Hepatocyte (in vitro differentiated cells): ENCODE results near the gene EPDR1. TPM values are rescaled to one million over a fixed set of nuclear protein-coding genes. Genes with fewer than 3 reads are reported as not detected.
A peak's percentile ranks its signal among the peaks of the same experiment; 100 is the strongest.

Experiments used
- DNase-seq: peaks from one replicate; pipeline ENCODE4 v3.0.0-alpha.2; 2016; ENCODE audit warnings: low spot score
- H2AFZ ChIP-seq: fragments of 200-600 bp; sonication (generic); 2 replicates; pipeline ENCODE4 v1.6.0; 2016; ENCODE audit warnings: antibody characterized with exemption, mild to moderate bottlenecking
- H3K27ac ChIP-seq: fragments of 200-600 bp; sonication (generic); 2 replicates; pipeline ENCODE4 v1.5.1; 2016; ENCODE audit warnings: mild to moderate bottlenecking
- H3K27me3 ChIP-seq: fragments of 200-600 bp; sonication (generic); 2 replicates; pipeline ENCODE4 v1.6.1; 2016
- H3K36me3 ChIP-seq: fragments of 200-600 bp; sonication (generic); replicated peaks from 2 replicates; pipeline ENCODE4 v1.5.1; 2016; ENCODE audit warnings: low read depth; ENCODE audit not compliant: insufficient read depth
- H3K4me1 ChIP-seq: fragments of 200-600 bp; sonication (generic); 2 replicates; pipeline ENCODE4 v1.5.1; 2016; ENCODE audit warnings: mild to moderate bottlenecking, moderate library complexity; ENCODE audit not compliant: insufficient read depth
- H3K4me2 ChIP-seq: fragments of 200-600 bp; sonication (generic); 2 replicates; pipeline ENCODE4 v1.6.0; 2016
- H3K4me3 ChIP-seq: fragments of 200-600 bp; sonication (generic); 2 replicates; pipeline ENCODE4 v1.5.1; 2016; ENCODE audit warnings: mild to moderate bottlenecking
- H3K79me2 ChIP-seq: fragments of 200-600 bp; sonication (generic); 2 replicates; pipeline ENCODE4 v1.6.0; 2017; ENCODE audit warnings: mild to moderate bottlenecking
- H3K9me2 ChIP-seq: fragments of 200-600 bp; sonication (generic); replicated peaks from 2 replicates; pipeline ENCODE4 v1.6.0; 2017; ENCODE audit warnings: mild to moderate bottlenecking; ENCODE audit not compliant: insufficient read depth
- H3K9me3 ChIP-seq: fragments of 200-600 bp; sonication (generic); 2 replicates; pipeline ENCODE4 v1.5.1; 2016; ENCODE audit warnings: low read depth, mild to moderate bottlenecking
- H4K20me1 ChIP-seq: fragments of 200-600 bp; sonication (generic); 2 replicates; pipeline ENCODE4 v1.6.0; 2016; ENCODE audit warnings: mild to moderate bottlenecking; ENCODE audit not compliant: insufficient read depth, poor library complexity, severe bottlenecking
- EZH2 ChIP-seq: fragments of 200-600 bp; sonication (generic); IDR thresholded peaks from 2 replicates; pipeline ENCODE4 v1.6.1; 2016; ENCODE audit warnings: antibody characterized with exemption, mild to moderate bottlenecking, borderline replicate concordance
- EZH2phosphoT487 ChIP-seq: fragments of 200-600 bp; sonication (generic); IDR thresholded peaks from one replicate; pipeline ENCODE4 v1.6.1; 2018; ENCODE audit warnings: antibody characterized with exemption, mild to moderate bottlenecking, low read depth, moderate library complexity; ENCODE audit not compliant: unreplicated experiment, severe bottlenecking
- WGBS: methylation state at CpG from one replicate; pipeline ENCODE4 v1.1.6; 2016; ENCODE audit warnings: low lambda C conversion rate; ENCODE audit errors: missing lambda C conversion rate; 5-methylcytosine and 5-hydroxymethylcytosine counted together
- polyA plus RNA-seq: library from polyadenylated mRNA; unstranded; fragments of >200 nt; fragmentation: Nextera tagmentation; extraction: Ambion mirVana; gene quantifications from 2 replicates; pipeline ENCODE4 v1.2.1, GENCODE V29; 2016
- total RNA-seq: library from RNA; depleted of rRNA; stranded (reverse); fragments of >200 nt; gene quantifications from 2 replicates; pipeline ENCODE4 v1.2.3, GENCODE V29; 2014
- TF ChIP-seq, protein P1 (sequence below): fragments of 200-600 bp; sonication (generic); IDR thresholded peaks from 2 replicates; pipeline ENCODE4 v1.5.1; 2016; ENCODE audit warnings: antibody characterized with exemption, mild to moderate bottlenecking; ENCODE audit not compliant: poor library complexity

The EPDR1 gene
- total and polyA plus RNA-seq, 2 experiments from 2014 or later: 6.8 to 12.2 TPM

DNA sequence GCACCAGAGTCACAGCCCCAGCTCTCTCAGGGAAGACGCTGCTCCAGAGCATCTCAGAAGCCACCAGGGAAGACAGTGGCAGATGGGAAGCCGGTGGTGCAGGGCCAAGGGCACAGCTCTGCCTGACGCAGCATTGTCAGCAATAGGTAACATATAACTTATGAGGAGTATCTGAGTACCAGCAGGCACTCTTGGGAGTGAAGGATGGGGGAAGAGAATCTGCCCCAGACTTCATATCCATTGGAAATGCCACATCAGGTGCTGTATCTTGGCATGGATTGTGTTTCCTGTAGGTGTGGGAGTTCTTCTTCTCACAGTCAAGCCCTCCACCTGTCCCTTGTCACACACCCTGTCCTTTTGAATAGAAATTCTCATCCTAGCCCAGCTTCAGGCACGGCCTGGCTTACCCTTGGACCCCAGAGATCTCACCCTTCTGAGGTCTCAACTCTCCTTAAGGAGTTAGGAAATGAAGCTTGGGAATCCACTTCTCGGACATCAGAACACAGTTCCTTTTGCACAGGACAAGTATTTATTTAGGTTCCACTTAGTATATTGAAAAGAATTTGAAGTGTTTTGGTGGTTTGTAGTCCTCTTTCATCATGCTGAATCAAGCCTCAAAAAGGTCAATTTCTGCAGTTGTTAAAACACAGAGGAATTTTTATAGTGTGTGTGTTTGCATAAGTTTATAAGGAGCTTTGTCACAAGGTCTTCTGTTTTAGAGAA lies 9.9 kb downstream of the EPDR1 start:
- Histone ChIP-seq H3K27ac (peak overlapping the region; percentile 71), H3K36me3 (no peaks in the 10 kb centered on the region), H3K4me3 (no peak overlapping the region), H3K9me3 (no peaks in the 10 kb centered on the region), H3K9me2 (no peaks in the 10 kb centered on the region), H2AFZ (no peak overlapping the region), H4K20me1 (no peaks in the 10 kb centered on the region), H3K79me2 (no peaks in the 10 kb centered on the region), H3K4me1 (peaks cover 9% of the 10 kb centered on the region), H3K27me3 (no peaks in the 10 kb centered on the region), H3K4me2 (peak overlapping the region; percentile 11)
- 72% methylated on average over 5 of the region's 5 CpGs for WGBS
- TF ChIP-seq EZH2phosphoT487: no peak
- no peak for TF ChIP-seq EZH2
- TF ChIP-seq, protein P1, sequence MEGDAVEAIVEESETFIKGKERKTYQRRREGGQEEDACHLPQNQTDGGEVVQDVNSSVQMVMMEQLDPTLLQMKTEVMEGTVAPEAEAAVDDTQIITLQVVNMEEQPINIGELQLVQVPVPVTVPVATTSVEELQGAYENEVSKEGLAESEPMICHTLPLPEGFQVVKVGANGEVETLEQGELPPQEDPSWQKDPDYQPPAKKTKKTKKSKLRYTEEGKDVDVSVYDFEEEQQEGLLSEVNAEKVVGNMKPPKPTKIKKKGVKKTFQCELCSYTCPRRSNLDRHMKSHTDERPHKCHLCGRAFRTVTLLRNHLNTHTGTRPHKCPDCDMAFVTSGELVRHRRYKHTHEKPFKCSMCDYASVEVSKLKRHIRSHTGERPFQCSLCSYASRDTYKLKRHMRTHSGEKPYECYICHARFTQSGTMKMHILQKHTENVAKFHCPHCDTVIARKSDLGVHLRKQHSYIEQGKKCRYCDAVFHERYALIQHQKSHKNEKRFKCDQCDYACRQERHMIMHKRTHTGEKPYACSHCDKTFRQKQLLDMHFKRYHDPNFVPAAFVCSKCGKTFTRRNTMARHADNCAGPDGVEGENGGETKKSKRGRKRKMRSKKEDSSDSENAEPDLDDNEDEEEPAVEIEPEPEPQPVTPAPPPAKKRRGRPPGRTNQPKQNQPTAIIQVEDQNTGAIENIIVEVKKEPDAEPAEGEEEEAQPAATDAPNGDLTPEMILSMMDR: no peak
- no peak for DNase-seq

DNA sequence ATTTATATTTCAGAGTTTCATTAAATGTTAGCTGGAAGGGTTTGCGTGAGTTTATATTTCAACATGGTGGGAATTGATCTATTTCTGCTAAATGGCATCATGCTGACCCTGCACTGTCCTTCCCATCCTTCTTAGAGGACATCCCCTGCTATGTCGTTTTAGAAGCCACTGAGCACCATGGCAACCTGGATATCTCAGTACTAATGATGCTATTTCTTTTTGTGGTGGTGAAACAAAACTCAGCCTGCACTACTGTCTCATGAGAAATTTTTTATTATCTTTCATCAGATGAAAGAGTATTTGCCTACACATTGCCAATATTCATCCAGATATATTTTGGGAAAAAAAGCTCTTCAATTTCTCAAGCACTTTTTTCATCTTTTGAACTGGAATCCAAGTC lies 12.1 kb downstream of the EPDR1 start:
- no peaks in the 10 kb centered on the region for H3K27me3 ChIP-seq
- H3K36me3 ChIP-seq: no peaks in the 10 kb centered on the region
- H3K4me2 ChIP-seq: no peak overlapping the region
- H2AFZ ChIP-seq: no peak overlapping the region
- H3K9me2 ChIP-seq: no peaks in the 10 kb centered on the region
- no peak overlapping the region for H3K4me3 ChIP-seq
- TF ChIP-seq EZH2phosphoT487: no peak
- TF ChIP-seq, protein P1: no peak
- TF ChIP-seq EZH2: no peak
- DNase-seq: no peak
- no peaks in the 10 kb centered on the region for H3K9me3 ChIP-seq
- H3K4me1 ChIP-seq: peaks cover 9% of the 10 kb centered on the region
- no peak overlapping the region for H3K27ac ChIP-seq
- 94% methylated on average over 2 of the region's 2 CpGs for WGBS
- no peaks in the 10 kb centered on the region for H4K20me1 ChIP-seq
- no peaks in the 10 kb centered on the region for H3K79me2 ChIP-seq

DNA sequence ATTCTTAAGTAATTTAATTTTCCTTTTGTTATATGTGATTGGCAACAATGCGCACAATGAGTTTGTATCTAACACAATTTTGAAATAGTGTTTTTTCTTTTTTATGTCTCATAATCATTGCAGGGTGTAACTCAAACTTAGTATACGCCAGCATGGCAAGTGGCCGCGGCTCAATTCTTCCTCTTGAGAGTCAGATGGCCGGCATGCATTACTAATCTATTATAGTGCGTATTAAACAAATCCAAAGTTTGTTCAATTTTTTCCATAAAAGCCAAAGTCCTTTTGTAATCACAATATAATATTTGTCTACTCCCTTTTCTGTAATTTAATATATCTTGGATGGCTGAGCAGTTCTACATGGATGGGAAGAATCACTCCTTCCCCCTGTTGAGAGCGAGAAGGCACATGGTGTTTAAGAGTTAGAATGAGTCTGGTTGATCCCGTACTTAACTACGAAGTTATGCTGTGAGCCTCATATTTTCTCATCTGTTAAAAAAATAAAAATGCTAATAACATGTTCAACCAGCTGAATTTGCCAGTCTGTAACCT lies 12.7 kb downstream of the EPDR1 start:
- 84% methylated on average over 9 of the region's 9 CpGs for WGBS
- H3K27ac ChIP-seq: no peak overlapping the region
- no peaks in the 10 kb centered on the region for H4K20me1 ChIP-seq
- H3K27me3 ChIP-seq: no peaks in the 10 kb centered on the region
- no peak for DNase-seq
- no peak overlapping the region for H3K4me3 ChIP-seq
- H3K4me2 ChIP-seq: no peak overlapping the region
- peaks cover 9% of the 10 kb centered on the region for H3K4me1 ChIP-seq
- no peaks in the 10 kb centered on the region for H3K9me2 ChIP-seq
- no peaks in the 10 kb centered on the region for H3K36me3 ChIP-seq
- H3K79me2 ChIP-seq: no peaks in the 10 kb centered on the region
- no peak overlapping the region for H2AFZ ChIP-seq
- H3K9me3 ChIP-seq: no peaks in the 10 kb centered on the region
- TF ChIP-seq, protein P1: no peak
- no peak for TF ChIP-seq EZH2
- no peak for TF ChIP-seq EZH2phosphoT487
